Measurements from ENCODE around the gene NCOR1. TPM values are rescaled to one million over a fixed set of nuclear protein-coding genes. Genes with fewer than 3 reads are reported as not detected.

NCOR1 gene
- total and polyA plus RNA-seq, 10 of the 15 experiments (the other 5 are each of a cell fraction or from before 2014, with no cell fraction given): 34.5 to 135 (median 82.9) TPM

- ChIA-PET CTCF (interaction anchor here (0.9 kb wide), 1 partner anchor 13 kb away, joined by 4 read pairs; no protein-coding TSS in a partner anchor), SMC1A (ENCODE audit: uncharacterized antibody, unreplicated experiment) (interaction anchor here (1.0 kb wide), 1 partner anchor 50 kb away, joined by 3 read pairs; no protein-coding TSS in a partner anchor)
- TF ChIP-seq KLF5 (IDR thresholded peaks at IDR 0.05; ENCODE audit: partially characterized antibody): no peak
- TF ChIP-seq NBN (IDR thresholded peaks at IDR 0.05): no peak
- TF ChIP-seq HDGF (IDR thresholded peaks at IDR 0.05): no peak
- no peak for TF ChIP-seq ZBTB40 (IDR thresholded peaks at IDR 0.05; ENCODE audit: borderline replicate concordance)
- no peak for TF ChIP-seq MYC (IDR thresholded peaks at IDR 0.05; ENCODE audit: insufficient read depth, insufficient read length, insufficient replicate concordance, low read length, severe bottlenecking)
- no peak for TF ChIP-seq CHD4 (IDR thresholded peaks at IDR 0.05)
- no peak for TF ChIP-seq ZNF274 (IDR thresholded peaks at IDR 0.05; ENCODE audit: insufficient read depth, insufficient read length)
- TF ChIP-seq, protein P1, sequence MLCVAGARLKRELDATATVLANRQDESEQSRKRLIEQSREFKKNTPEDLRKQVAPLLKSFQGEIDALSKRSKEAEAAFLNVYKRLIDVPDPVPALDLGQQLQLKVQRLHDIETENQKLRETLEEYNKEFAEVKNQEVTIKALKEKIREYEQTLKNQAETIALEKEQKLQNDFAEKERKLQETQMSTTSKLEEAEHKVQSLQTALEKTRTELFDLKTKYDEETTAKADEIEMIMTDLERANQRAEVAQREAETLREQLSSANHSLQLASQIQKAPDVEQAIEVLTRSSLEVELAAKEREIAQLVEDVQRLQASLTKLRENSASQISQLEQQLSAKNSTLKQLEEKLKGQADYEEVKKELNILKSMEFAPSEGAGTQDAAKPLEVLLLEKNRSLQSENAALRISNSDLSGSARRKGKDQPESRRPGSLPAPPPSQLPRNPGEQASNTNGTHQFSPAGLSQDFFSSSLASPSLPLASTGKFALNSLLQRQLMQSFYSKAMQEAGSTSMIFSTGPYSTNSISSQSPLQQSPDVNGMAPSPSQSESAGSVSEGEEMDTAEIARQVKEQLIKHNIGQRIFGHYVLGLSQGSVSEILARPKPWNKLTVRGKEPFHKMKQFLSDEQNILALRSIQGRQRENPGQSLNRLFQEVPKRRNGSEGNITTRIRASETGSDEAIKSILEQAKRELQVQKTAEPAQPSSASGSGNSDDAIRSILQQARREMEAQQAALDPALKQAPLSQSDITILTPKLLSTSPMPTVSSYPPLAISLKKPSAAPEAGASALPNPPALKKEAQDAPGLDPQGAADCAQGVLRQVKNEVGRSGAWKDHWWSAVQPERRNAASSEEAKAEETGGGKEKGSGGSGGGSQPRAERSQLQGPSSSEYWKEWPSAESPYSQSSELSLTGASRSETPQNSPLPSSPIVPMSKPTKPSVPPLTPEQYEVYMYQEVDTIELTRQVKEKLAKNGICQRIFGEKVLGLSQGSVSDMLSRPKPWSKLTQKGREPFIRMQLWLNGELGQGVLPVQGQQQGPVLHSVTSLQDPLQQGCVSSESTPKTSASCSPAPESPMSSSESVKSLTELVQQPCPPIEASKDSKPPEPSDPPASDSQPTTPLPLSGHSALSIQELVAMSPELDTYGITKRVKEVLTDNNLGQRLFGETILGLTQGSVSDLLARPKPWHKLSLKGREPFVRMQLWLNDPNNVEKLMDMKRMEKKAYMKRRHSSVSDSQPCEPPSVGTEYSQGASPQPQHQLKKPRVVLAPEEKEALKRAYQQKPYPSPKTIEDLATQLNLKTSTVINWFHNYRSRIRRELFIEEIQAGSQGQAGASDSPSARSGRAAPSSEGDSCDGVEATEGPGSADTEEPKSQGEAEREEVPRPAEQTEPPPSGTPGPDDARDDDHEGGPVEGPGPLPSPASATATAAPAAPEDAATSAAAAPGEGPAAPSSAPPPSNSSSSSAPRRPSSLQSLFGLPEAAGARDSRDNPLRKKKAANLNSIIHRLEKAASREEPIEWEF (IDR thresholded peaks at IDR 0.05; ENCODE audit: insufficient replicate concordance, low read depth, low read length): no peak
- TF ChIP-seq CEBPB (IDR thresholded peaks at IDR 0.05; ENCODE audit: borderline replicate concordance in 1 of 2, low read depth in 2 of 2, low read length in 2 of 2): no peak
- no peak for TF ChIP-seq RFX5 (IDR thresholded peaks at IDR 0.05; ENCODE audit: low read depth, low read length)
- no peak for TF ChIP-seq YBX1 (IDR thresholded peaks at IDR 0.05)
- TF ChIP-seq, protein P2, sequence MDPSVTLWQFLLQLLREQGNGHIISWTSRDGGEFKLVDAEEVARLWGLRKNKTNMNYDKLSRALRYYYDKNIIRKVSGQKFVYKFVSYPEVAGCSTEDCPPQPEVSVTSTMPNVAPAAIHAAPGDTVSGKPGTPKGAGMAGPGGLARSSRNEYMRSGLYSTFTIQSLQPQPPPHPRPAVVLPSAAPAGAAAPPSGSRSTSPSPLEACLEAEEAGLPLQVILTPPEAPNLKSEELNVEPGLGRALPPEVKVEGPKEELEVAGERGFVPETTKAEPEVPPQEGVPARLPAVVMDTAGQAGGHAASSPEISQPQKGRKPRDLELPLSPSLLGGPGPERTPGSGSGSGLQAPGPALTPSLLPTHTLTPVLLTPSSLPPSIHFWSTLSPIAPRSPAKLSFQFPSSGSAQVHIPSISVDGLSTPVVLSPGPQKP (IDR thresholded peaks at IDR 0.05; ENCODE audit: low read depth, low read length): no peak
- TF ChIP-seq STAT3 (IDR thresholded peaks at IDR 0.05; ENCODE audit: low read depth, low read length): no peak
These were observed 28.6 kb upstream of the NCOR1 start for GRCh38 chr17:16243801-16244567.

More at GRCh38 chr17:16243801-16244567, 28.6 kb upstream of the NCOR1 start:
- ChIA-PET POLR2A (interaction anchor here (1.0 kb wide), 1 partner anchor 22 kb away, joined by 6 read pairs; no protein-coding TSS in a partner anchor), RAD21 (ENCODE audit: unreplicated experiment) (no interaction called here)
- FAIRE-seq (no peak), ATAC-seq (no peak), DNase-seq (ENCODE audit: low read depth, low spot score) (no peak)
- H3K4me3 ChIP-seq: no peak overlapping the region
- no TSS peak for BruUV-seq (replicated peaks)
- 26% methylated on average over 9 of the region's 9 CpGs for WGBS (ENCODE audit: insufficient coverage, insufficient replicate concordance, low lambda C conversion rate, missing lambda C conversion rate)
- H3K27me3 ChIP-seq (replicated peaks in 1 of 2; ENCODE audit: control insufficient read depth in 2 of 2, insufficient read depth in 2 of 2, low read length in 1 of 2): no peaks in the 10 kb centered on the region
- H3K36me3 ChIP-seq (ENCODE audit: control insufficient read depth in 2 of 2, insufficient read depth in 2 of 2, low read length in 1 of 2): no peaks in the 10 kb centered on the region; a peak in 1 of 4 replicates
- H3K9ac ChIP-seq (ENCODE audit: control insufficient read depth, insufficient read depth, low read length): no peak overlapping the region
- no peak overlapping the region for H3K27ac ChIP-seq (ENCODE audit: control insufficient read depth, insufficient read depth)
- intact Hi-C loops (cut with micrococcal nuclease; ENCODE audit: unreplicated experiment) (no loop called here), in situ Hi-C loops (cut with MboI) (no loop called here)
- no peaks in the 10 kb centered on the region for H3K79me2 ChIP-seq (ENCODE audit: control insufficient read depth, insufficient read depth, low read length)
- H4K20me1 ChIP-seq (ENCODE audit: control insufficient read depth, insufficient read depth): no peaks in the 10 kb centered on the region; the same call in 1 of the 2 replicates
- H3K4me1 ChIP-seq (ENCODE audit: control insufficient read depth, insufficient read depth, low read length): peaks cover 6% of the 10 kb centered on the region
- no peak overlapping the region for H2AFZ ChIP-seq (ENCODE audit: control insufficient read depth, low read depth, low read length)
- no peak overlapping the region for H3K4me2 ChIP-seq (ENCODE audit: control insufficient read depth, insufficient read depth)
- no peaks in the 10 kb centered on the region for H3K9me3 ChIP-seq (replicated peaks; ENCODE audit: control insufficient read depth, insufficient read depth, low read length)

All from GM12878 (cell line).